Ascending aorta (tissue), 2 donors: ENCODE measurements around the gene GEMIN8. TPM values are rescaled to one million over a fixed set of nuclear protein-coding genes. Genes with fewer than 3 reads are reported as not detected.

Experiments
- DNase-seq, 2 donors: peaks; one replicate each; pipeline ENCODE4 v3.0.0-alpha.2; 2019; ENCODE audit warnings: low spot score in 2 of 2
- H3K27ac ChIP-seq, 2 donors: fragments of 200-600 bp; sonication (generic); one replicate each; pipeline ENCODE4 v1.5.1; 2016 to 2017; ENCODE audit warnings: mild to moderate bottlenecking in 1 of 2
- H3K27me3 ChIP-seq: fragments of 200-600 bp; sonication (generic); one replicate; pipeline ENCODE4 v1.5.1; 2017
- H3K36me3 ChIP-seq, 2 donors: fragments of 200-600 bp; sonication (generic); one replicate each; pipeline ENCODE4 v1.5.1; 2016
- H3K4me1 ChIP-seq, 2 donors: fragments of 200-600 bp; sonication (generic); one replicate each; pipeline ENCODE4 v1.5.1; 2016 to 2017; ENCODE audit warnings: mild to moderate bottlenecking in 1 of 2
- H3K4me3 ChIP-seq, 2 donors: fragments of 200-600 bp; sonication (generic); one replicate each; pipeline ENCODE4 v1.5.1; 2016 to 2017; ENCODE audit warnings: mild to moderate bottlenecking in 1 of 2
- H3K9me3 ChIP-seq, 2 donors: fragments of 200-600 bp; sonication (generic); one replicate each; pipeline ENCODE4 v1.5.1; 2016
- CTCF ChIP-seq, 3 experiments: fragments of 200-600 bp in 2 of 3; fragments of 450-650 bp in 1 of 3; sonication (generic) in 2 of 3; IDR thresholded peaks; one replicate each; pipeline ENCODE4 v1.5.1; 2016 to 2019; ENCODE audit warnings: antibody characterized with exemption in 3 of 3, mild to moderate bottlenecking in 1 of 3, moderate library complexity in 1 of 3
- intact Hi-C: fragments of 100-400 bp; cut with DNase I; formaldehyde crosslinking; loops from one replicate; pipeline ENCODE4 v1.15.1; 2023
- total RNA-seq: library from RNA; depleted of rRNA; stranded (reverse); fragments of >200 nt; gene quantifications from one replicate; pipeline ENCODE4 v1.1.0, GENCODE V29; 2016

Gene GEMIN8
- total RNA-seq: 1.5 TPM

- Histone ChIP-seq H3K27me3 (no peaks in the 10 kb centered on the region), H3K36me3 (no peaks in the 10 kb centered on the region), H3K4me3 (peak within 1 kb of the TSS; percentile 84 to 88), H3K9me3 (no peaks in the 10 kb centered on the region), H3K27ac (peak within 1 kb of the TSS; percentile 73 to 88), H3K4me1 (peaks cover 0 to 16% of the 10 kb centered on the region in 2 donors)
- no peak for TF ChIP-seq CTCF (IDR thresholded peaks at IDR 0.05)
- DNase-seq: peak; percentile 38 to 94
- intact Hi-C loops: loop anchor here (1.0 to 10.0 kb wide), 5 partner anchors 131 to 1648 kb away; partner anchors contain the start of gene TCEANC
Measured at GRCh38 chrX:14029425-14030173, at the start of gene GEMIN8. GEMIN8 (minus strand) TSS chrX:14029892; CDS start chrX:14021478, 8,414 bp downstream.

GRCh38 chrX:14076639-14077038 is 46.9 kb upstream of the GEMIN8 start:
- Histone ChIP-seq H3K4me1 (no peaks in the 10 kb centered on the region), H3K36me3 (no peaks in the 10 kb centered on the region), H3K27me3 (no peaks in the 10 kb centered on the region), H3K27ac (no peak overlapping the region), H3K9me3 (no peaks in the 10 kb centered on the region), H3K4me3 (no peak overlapping the region)
- DNase-seq: no peak
- intact Hi-C loops: no loop called here
- no peak for TF ChIP-seq CTCF (IDR thresholded peaks at IDR 0.05)

GRCh38 chrX:14073556-14073955 is 43.9 kb upstream of the GEMIN8 start:
- H3K4me3 ChIP-seq: no peak overlapping the region
- DNase-seq: no peak
- TF ChIP-seq CTCF (IDR thresholded peaks at IDR 0.05): no peak
- intact Hi-C loops: no loop called here
- H3K27me3 ChIP-seq: no peaks in the 10 kb centered on the region
- H3K4me1 ChIP-seq: no peaks in the 10 kb centered on the region
- no peak overlapping the region for H3K27ac ChIP-seq
- H3K9me3 ChIP-seq: no peaks in the 10 kb centered on the region
- H3K36me3 ChIP-seq: no peaks in the 10 kb centered on the region

- TF ChIP-seq CTCF (IDR thresholded peaks at IDR 0.05): no peak
- H3K36me3 ChIP-seq: no peaks in the 10 kb centered on the region
- H3K9me3 ChIP-seq: no peaks in the 10 kb centered on the region
- no peak for DNase-seq
- H3K4me1 ChIP-seq: no peaks in the 10 kb centered on the region
- no peak overlapping the region for H3K4me3 ChIP-seq
- no peaks in the 10 kb centered on the region for H3K27me3 ChIP-seq
- intact Hi-C loops: no loop called here
- H3K27ac ChIP-seq: no peak overlapping the region
Measured at GRCh38 chrX:14073071-14073470, 43.4 kb upstream of the GEMIN8 start.

- no peaks in the 10 kb centered on the region for H3K4me1 ChIP-seq
- H3K27me3 ChIP-seq: no peaks in the 10 kb centered on the region
Measured at GRCh38 chrX:14065800-14066199, 36.1 kb upstream of the GEMIN8 start.

More at GRCh38 chrX:14065800-14066199, 36.1 kb upstream of the GEMIN8 start:
- no peak overlapping the region for H3K4me3 ChIP-seq
- H3K36me3 ChIP-seq: no peaks in the 10 kb centered on the region
- H3K9me3 ChIP-seq: no peaks in the 10 kb centered on the region
- DNase-seq: no peak
- H3K27ac ChIP-seq: no peak overlapping the region
- TF ChIP-seq CTCF (IDR thresholded peaks at IDR 0.05): no peak
- intact Hi-C loops: no loop called here
